Fibroblast of mammary gland (primary cell): ENCODE results near the gene PPP2R5C.
"Not testable (repeated sequence)": the region's sequence is repeated elsewhere in the genome, so short reads cannot be mapped to it uniquely, and the experiment has no call there.

Experiments used
- DNase-seq: peaks from one replicate; pipeline ENCODE4 v3.0.0-alpha.2; 2010; ENCODE audit warnings: low read depth
- H3K4me3 ChIP-seq: 2 replicates; pipeline ENCODE4 v1.5.1; 2011; ENCODE audit warnings: low read depth, mild to moderate bottlenecking, low read length, moderate library complexity; ENCODE audit not compliant: control insufficient read depth
- CTCF ChIP-seq: conservative IDR thresholded peaks from 2 replicates; pipeline ENCODE4 v1.5.1; 2011; ENCODE audit warnings: low read depth, low read length, inconsistent platforms; ENCODE audit not compliant: control insufficient read depth, insufficient read depth

The PPP2R5C gene

DNA sequence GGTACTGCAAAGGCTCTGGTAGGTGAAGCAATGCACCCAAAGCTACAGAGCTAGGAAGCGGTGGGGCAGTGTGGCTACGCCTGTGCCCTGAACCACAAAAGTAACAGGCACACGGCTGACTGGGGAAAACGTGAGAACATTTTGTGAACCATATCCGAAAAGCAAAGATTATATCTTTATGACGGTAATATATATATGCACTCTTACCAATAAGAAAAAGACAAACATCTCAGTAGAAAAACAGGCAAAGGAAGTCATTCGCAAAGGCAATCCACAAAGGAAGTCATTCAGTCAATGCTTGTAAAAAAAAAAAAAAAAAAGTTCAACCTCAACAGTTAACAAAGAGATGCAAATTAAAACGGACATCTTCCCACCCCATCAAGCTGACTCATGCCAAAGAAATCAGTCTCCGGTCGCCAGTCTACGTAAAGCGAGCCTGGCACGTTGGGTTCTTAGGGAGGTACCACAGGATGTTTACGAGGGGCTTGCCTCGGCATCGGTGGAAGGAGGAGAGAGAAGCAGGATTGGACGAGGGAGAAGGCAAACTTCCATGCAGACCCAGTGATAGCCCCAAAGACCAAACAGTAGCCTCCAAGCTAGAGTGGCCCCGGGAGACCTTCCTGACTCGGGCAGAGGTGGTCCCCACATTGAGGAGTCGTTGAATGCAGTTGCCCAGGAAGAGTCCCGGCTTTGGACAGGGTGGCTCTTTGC is 39.4 kb upstream of the PPP2R5C start:
- DNase-seq: peak; percentile 54
- no peak overlapping the region for H3K4me3 ChIP-seq
- no peak for TF ChIP-seq CTCF

DNA sequence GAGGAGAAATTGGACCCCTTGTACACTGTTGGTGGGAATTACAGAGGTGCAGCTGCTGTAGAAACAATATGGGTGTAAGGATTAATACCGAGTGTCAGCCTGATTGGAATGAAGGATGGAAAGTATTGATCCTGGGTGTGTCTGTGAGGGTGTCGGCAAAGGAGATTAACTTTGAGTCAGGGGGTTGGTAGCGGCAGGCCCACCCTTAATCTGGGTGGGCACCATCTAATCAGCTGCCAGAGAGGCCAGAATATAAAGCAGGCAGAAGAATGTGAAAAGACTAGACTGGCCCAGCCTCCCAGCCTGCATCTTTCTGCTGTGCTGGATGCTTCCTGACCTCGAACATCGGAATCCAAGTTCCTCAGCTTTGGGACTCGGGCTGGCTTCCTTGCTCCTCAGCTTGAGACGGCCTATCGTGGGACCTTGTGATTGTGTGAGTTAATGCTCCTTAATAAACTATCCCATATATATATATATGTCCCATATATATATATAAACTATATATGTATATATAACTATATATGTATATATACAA is 38.4 kb upstream of the PPP2R5C start:
- H3K4me3 ChIP-seq: no peak overlapping the region
- no peak for TF ChIP-seq CTCF
- DNase-seq: no peak

DNA sequence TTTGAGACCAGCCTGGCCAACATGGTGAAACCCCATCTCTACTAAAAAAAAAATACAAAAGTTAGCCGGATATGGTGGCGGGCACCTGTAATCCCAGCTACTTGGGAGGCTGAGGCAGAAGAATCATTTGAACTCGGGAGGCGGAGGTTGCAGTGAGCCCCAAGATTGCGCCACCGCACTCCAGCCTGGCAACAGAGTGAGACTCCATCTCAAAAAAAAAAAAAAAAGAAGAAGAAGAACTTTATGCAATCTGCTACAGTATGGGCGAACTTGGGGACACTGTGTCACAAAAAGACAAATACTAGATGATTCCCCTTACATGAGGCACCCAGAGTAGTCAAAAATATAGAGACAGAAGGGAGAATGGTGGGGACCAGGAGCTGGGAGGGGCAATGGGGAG is 35.9 kb upstream of the PPP2R5C start:
- not testable (repeated sequence) for H3K4me3 ChIP-seq, DNase-seq

DNA sequence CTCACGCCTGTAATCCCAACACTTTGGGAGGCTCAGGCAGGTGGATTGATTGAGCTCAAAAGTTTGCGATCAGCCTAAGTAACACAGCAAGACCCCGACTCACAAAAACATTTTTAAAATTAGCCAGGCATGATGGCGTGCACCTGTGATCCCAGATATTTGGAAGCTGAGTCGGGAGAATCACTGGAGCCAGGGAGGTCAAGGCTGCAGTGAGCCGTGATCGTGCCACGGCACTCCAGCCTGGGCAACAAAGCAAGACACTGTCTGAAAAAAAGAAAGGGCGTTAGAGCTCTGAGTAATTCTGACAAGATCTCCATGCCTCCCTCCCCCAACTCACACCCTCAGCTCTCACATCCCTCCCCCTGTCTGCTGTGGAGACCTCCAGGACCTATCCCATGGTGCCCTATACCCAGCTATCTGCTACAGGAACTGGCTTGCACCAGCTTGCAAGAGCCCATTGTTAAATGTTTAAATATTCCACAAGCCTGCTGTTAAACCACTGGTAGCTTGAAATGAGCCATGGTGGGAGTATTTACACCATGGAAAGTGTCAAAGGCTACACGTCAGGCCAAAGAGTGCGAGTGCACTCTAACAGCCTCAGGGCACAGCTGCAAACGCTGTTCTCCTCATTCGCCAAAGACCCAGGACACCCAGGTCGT is 35.1 kb upstream of the PPP2R5C start:
- no peak for TF ChIP-seq CTCF
- no peak overlapping the region for H3K4me3 ChIP-seq
- no peak for DNase-seq

- no peak for TF ChIP-seq CTCF
- no peak for DNase-seq
- no peak overlapping the region for H3K4me3 ChIP-seq
Observed at GRCh38 chr14:101726954-101727302, 34.6 kb upstream of the PPP2R5C start.

DNA sequence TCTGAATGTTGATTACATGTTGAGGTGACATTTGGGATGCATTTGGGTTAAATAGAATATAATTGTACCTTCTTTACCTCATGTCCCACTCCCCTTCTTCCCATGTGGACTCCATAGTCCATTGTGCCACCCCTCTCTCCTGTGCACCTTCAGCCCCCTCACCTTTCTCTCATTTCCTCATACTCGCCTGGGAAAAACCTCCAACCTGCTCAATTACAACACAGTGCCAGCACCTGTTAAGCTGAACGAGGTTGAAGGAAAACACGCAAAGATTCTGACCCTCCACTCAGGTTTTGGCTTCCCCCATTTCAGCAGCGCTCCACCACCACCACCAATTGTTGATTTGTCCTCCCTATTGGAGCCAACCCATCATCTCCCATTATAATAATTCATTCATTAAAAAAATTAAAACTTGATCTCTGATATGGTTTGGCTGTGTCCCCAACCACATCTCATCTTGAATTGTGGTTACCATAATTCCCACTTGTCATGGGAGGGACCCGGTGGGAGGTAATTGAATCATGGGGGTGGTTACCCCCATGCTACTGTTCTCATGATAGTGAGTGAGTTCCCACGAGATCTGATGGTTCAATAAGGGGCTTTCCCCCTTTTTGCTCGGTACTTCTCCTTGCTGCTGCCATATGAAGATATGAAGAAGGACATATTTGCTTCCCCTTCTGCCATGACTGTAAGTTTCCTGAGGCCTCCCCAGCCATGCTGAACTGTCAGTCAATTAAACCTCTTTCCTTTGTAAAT is 33.7 kb upstream of the PPP2R5C start:
- TF ChIP-seq CTCF: no peak
- no peak overlapping the region for H3K4me3 ChIP-seq
- DNase-seq: no peak

GRCh38 chr14:101728367-101728742 is 33.2 kb upstream of the PPP2R5C start:
- no peak for DNase-seq
- H3K4me3 ChIP-seq: no peak overlapping the region
- TF ChIP-seq CTCF: no peak
